Activated effector memory CD4-positive, alpha-beta T cell treated with Interleukin-2 at 50 U/mL for 16 hours (primary cell): ENCODE data around the gene DOK1.

Experiments used
- DNase-seq: peaks from one replicate; pipeline ENCODE4 v3.0.0-alpha.2; 2020

The DOK1 gene

GRCh38 chr2:74603282-74604000 lies 48.9 kb downstream of the DOK1 start:
- DNase-seq: no peak

- DNase-seq: no peak
Observed at GRCh38 chr2:74606927-74607326, 52.4 kb downstream of the DOK1 start.
